ENCODE data around the gene FEZ2. TPM values are rescaled to one million over a fixed set of nuclear protein-coding genes. Genes with fewer than 3 reads are reported as not detected.
A peak's percentile ranks its signal among the peaks of the same experiment; 100 is the strongest.

FEZ2 gene
- total and polyA plus RNA-seq, 2 of the 13 experiments (the other 11 are each of a cell fraction or from before 2014, with no cell fraction given), result 42.5 to 59.1 TPM

DNA sequence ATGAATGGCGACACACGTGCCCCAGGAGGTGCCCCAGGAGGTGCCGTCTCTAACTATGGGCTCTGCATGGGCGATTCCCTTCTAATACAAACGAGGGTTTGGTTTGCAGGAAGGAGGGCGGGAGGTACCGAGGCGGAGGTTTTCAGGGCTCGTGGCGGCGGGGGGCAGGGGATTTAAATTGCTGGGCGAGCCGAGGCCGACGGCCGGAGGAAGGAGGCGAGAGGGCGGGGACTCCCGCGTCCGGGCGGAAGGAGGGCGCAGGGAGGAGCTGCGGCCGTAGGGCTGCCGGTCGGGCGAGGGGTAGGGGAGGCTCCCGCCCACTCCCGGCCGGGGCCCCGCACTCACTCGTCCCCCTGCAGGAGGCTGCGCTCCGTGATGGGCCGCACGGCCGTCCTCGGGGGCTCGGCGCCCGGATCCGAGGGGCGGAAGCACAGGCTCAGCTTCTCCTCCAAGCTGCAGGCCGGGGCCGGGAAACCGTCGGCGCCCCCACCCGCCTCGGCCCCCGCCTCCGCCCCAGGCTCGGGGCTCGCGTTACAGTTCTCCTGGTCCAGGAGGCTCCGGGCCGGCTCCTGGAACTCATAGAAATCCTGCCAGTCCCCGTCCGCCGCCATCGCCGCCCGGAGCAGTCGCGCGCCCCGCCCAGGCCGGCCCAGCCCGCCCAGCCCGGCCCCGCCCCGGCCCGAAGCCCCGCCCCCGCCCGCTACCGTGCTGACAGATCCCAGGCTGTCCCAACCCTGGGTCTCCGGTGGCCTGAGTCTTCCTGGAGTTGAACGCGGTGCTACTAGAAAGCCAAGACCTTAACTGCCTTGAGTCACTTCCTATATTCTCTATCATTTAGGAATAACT lies at the start of gene FEZ2 (continued):
- TF ChIP-seq, protein P1, sequence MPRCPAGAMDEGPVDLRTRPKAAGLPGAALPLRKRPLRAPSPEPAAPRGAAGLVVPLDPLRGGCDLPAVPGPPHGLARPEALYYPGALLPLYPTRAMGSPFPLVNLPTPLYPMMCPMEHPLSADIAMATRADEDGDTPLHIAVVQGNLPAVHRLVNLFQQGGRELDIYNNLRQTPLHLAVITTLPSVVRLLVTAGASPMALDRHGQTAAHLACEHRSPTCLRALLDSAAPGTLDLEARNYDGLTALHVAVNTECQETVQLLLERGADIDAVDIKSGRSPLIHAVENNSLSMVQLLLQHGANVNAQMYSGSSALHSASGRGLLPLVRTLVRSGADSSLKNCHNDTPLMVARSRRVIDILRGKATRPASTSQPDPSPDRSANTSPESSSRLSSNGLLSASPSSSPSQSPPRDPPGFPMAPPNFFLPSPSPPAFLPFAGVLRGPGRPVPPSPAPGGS (CRISPR knock-in tag; IDR thresholded peaks at IDR 0.05), result peak; percentile 22; the same call in 1 of the 2 replicates
- TF ChIP-seq SIX4 (CRISPR knock-in tag; IDR thresholded peaks at IDR 0.05) (no peak), NFE2L1 (CRISPR knock-in tag; IDR thresholded peaks at IDR 0.05; ENCODE audit: borderline replicate concordance) (no peak), ZNF282 (IDR thresholded peaks at IDR 0.05; ENCODE audit: partially characterized antibody) (no peak), ZFP36L2 (CRISPR knock-in tag; IDR thresholded peaks at IDR 0.05) (no peak), ASH2L (IDR thresholded peaks at IDR 0.05; ENCODE audit: insufficient read length, low read depth, low read length) (peak; percentile 74), POLR2A (IDR thresholded peaks at IDR 0.05; ENCODE audit: insufficient read depth in 1 of 2, low read depth in 2 of 2, low read length in 2 of 2) (peak; percentile 42 to 72; a peak in 2 of 4 replicates), ZNF746 (CRISPR knock-in tag; IDR thresholded peaks at IDR 0.05) (no peak; the same call in 1 of the 2 replicates), MIER3 (CRISPR knock-in tag; IDR thresholded peaks at IDR 0.05; ENCODE audit: borderline replicate concordance) (0 out of 2 replicates have a peak, but pooled peaks have one; percentile 41), IKZF4 (CRISPR knock-in tag; IDR thresholded peaks at IDR 0.05; ENCODE audit: borderline replicate concordance, low read depth, not compliant biosample characterization) (peak; percentile 43), KAT8 (CRISPR knock-in tag; IDR thresholded peaks at IDR 0.05) (no peak; the same call in 1 of the 2 replicates), PHF8 (CRISPR knock-in tag; IDR thresholded peaks at IDR 0.05) (peak; percentile 84), ZNF567 (CRISPR knock-in tag; IDR thresholded peaks at IDR 0.05; ENCODE audit: borderline replicate concordance) (0 out of 2 replicates have a peak, but pooled peaks have one; percentile 31), ZNF670 (CRISPR knock-in tag; IDR thresholded peaks at IDR 0.05; ENCODE audit: borderline replicate concordance) (no peak; the same call in 1 of the 2 replicates), ETV5 (CRISPR knock-in tag; IDR thresholded peaks at IDR 0.05; ENCODE audit: borderline replicate concordance) (peak; percentile 78), ZBTB7B (CRISPR knock-in tag; IDR thresholded peaks at IDR 0.05) (no peak; the same call in 1 of the 2 replicates), RAD21 (CRISPR knock-in tag; IDR thresholded peaks at IDR 0.05) (peak; percentile 28), ZFP37 (CRISPR knock-in tag; IDR thresholded peaks at IDR 0.05; ENCODE audit: borderline replicate concordance) (no peak), PCBP1 (IDR thresholded peaks at IDR 0.05; ENCODE audit: borderline replicate concordance, low read depth, low read length) (no peak), CEBPG (CRISPR knock-in tag; IDR thresholded peaks at IDR 0.05) (no peak), ZNF792 (CRISPR knock-in tag; IDR thresholded peaks at IDR 0.05) (no peak), YEATS4 (CRISPR knock-in tag; IDR thresholded peaks at IDR 0.05; ENCODE audit: borderline replicate concordance) (peak; percentile 88), ZNF138 (CRISPR knock-in tag; IDR thresholded peaks at IDR 0.05; ENCODE audit: low read depth) (peak; percentile 53; the same call in 1 of the 2 replicates), ELF1 (CRISPR knock-in tag; IDR thresholded peaks at IDR 0.05) (peak; percentile 54; the same call in 1 of the 2 replicates), KDM6A (CRISPR knock-in tag; IDR thresholded peaks at IDR 0.05; ENCODE audit: low read depth) (no peak), HES4 (CRISPR knock-in tag; IDR thresholded peaks at IDR 0.05; ENCODE audit: borderline replicate concordance) (peak; percentile 66; the same call in 1 of the 2 replicates), CEBPB (IDR thresholded peaks at IDR 0.05; ENCODE audit: borderline replicate concordance, low read depth, low read length) (no peak), TBX2 (CRISPR knock-in tag; IDR thresholded peaks at IDR 0.05; ENCODE audit: borderline replicate concordance) (peak; percentile 64)
- TF ChIP-seq, protein P2, sequence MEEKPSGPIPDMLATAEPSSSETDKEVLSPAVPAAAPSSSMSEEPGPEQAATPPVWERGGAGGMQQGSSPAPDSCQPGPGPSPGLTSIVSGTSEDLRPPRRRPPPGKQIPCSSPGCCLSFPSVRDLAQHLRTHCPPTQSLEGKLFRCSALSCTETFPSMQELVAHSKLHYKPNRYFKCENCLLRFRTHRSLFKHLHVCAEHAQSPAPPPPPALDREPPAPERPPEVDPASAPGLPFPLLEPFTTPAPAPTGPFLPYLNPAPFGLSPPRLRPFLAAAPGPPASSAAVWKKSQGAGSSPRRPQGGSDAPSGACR (CRISPR knock-in tag; IDR thresholded peaks at IDR 0.05), result 0 out of 2 replicates have a peak, but pooled peaks have one; percentile 34
- TF ChIP-seq, protein P3, sequence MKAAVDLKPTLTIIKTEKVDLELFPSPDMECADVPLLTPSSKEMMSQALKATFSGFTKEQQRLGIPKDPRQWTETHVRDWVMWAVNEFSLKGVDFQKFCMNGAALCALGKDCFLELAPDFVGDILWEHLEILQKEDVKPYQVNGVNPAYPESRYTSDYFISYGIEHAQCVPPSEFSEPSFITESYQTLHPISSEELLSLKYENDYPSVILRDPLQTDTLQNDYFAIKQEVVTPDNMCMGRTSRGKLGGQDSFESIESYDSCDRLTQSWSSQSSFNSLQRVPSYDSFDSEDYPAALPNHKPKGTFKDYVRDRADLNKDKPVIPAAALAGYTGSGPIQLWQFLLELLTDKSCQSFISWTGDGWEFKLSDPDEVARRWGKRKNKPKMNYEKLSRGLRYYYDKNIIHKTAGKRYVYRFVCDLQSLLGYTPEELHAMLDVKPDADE (CRISPR knock-in tag; IDR thresholded peaks at IDR 0.05), result no peak
